Fibroblast of skin of scalp (primary cell): ENCODE results near the gene UBE2E2.

Source experiments
- DNase-seq: peaks from one replicate; pipeline ENCODE4 v3.0.0-alpha.2; 2013

The UBE2E2 gene

GRCh38 chr3:23547905-23548650 lies 345.0 kb downstream of the UBE2E2 start:
- no peak for DNase-seq

GRCh38 chr3:23548706-23549105 lies 345.6 kb downstream of the UBE2E2 start:
- no peak for DNase-seq

- DNase-seq = no peak
These were observed 346.2 kb downstream of the UBE2E2 start for GRCh38 chr3:23549148-23549910.

- no peak for DNase-seq
These were observed 347.3 kb downstream of the UBE2E2 start for GRCh38 chr3:23550402-23550801.

- no peak for DNase-seq
These were observed 349.4 kb downstream of the UBE2E2 start for GRCh38 chr3:23552506-23552905.

- no peak for DNase-seq
These were observed 350.2 kb downstream of the UBE2E2 start for GRCh38 chr3:23553353-23553752.

- no peak for DNase-seq
These were observed 362.1 kb downstream of the UBE2E2 start for GRCh38 chr3:23565041-23565775.

GRCh38 chr3:23566499-23566898 lies 363.4 kb downstream of the UBE2E2 start:
- no peak for DNase-seq

- DNase-seq = peak; percentile 93
These were observed 364.8 kb downstream of the UBE2E2 start for GRCh38 chr3:23567917-23568316.

- no peak for DNase-seq
These were observed 370.7 kb downstream of the UBE2E2 start for GRCh38 chr3:23573827-23574226.

GRCh38 chr3:23574822-23575315 lies 371.7 kb downstream of the UBE2E2 start:
- no peak for DNase-seq

GRCh38 chr3:23575697-23576096 lies 372.6 kb downstream of the UBE2E2 start:
- DNase-seq = peak; percentile 63

GRCh38 chr3:23576379-23576959 lies 373.3 kb downstream of the UBE2E2 start:
- no peak for DNase-seq

- DNase-seq = no peak
These were observed 377.1 kb downstream of the UBE2E2 start for GRCh38 chr3:23580096-23580713.

- DNase-seq = no peak
These were observed 381.0 kb downstream of the UBE2E2 start for GRCh38 chr3:23583980-23584740.

GRCh38 chr3:23587513-23587912 lies 384.4 kb downstream of the UBE2E2 start:
- no peak for DNase-seq

- DNase-seq = no peak
These were observed 385.4 kb downstream of the UBE2E2 start for GRCh38 chr3:23588547-23588946.

GRCh38 chr3:23589602-23590001 lies 386.5 kb downstream of the UBE2E2 start:
- DNase-seq = no peak

GRCh38 chr3:23590424-23591273 lies 387.5 kb downstream of the UBE2E2 start:
- DNase-seq = no peak

- peak; percentile 19 for DNase-seq
These were observed 388.2 kb downstream of the UBE2E2 start for GRCh38 chr3:23591374-23591773.
